GM23338 (cell line): ENCODE measurements around the gene CACNA2D3. TPM values are rescaled to one million over a fixed set of nuclear protein-coding genes. Genes with fewer than 3 reads are reported as not detected.

ENCODE experiments used
- ATAC-seq: fragments of 200-7000 bp; cut with Tn5 transposase; 3 replicates; pipeline ENCODE4 v1.9.1; 2020
- DNase-seq: peaks from one replicate; pipeline ENCODE4 v3.0.0-alpha.2; 2015; ENCODE audit warnings: low spot score
- H2AFZ ChIP-seq: fragments of 200-600 bp; sonication (generic); 2 replicates; pipeline ENCODE4 v1.8.0; 2016; ENCODE audit warnings: antibody characterized with exemption, mild to moderate bottlenecking, moderate library complexity
- H3F3A ChIP-seq: fragments of 200-600 bp; sonication (generic); replicated peaks from 2 replicates; pipeline ENCODE4 v1.8.0; 2017; ENCODE audit warnings: antibody characterized with exemption, mixed run types, low read depth
- H3K27ac ChIP-seq: fragments of 200-600 bp; sonication (generic); 2 replicates; pipeline ENCODE4 v1.6.1; 2016; ENCODE audit warnings: low read depth
- H3K27me3 ChIP-seq: fragments of 200-600 bp; sonication (generic); 2 replicates; pipeline ENCODE4 v1.8.0; 2016; ENCODE audit warnings: mild to moderate bottlenecking, mixed run types, moderate library complexity; ENCODE audit not compliant: insufficient read depth
- H3K36me3 ChIP-seq: fragments of 200-600 bp; sonication (generic); 2 replicates; pipeline ENCODE4 v1.8.0; 2016; ENCODE audit warnings: mild to moderate bottlenecking; ENCODE audit not compliant: insufficient read depth
- H3K4me1 ChIP-seq: fragments of 200-600 bp; sonication (generic); 2 replicates; pipeline ENCODE4 v1.8.0; 2016; ENCODE audit warnings: mild to moderate bottlenecking, moderate library complexity; ENCODE audit not compliant: insufficient read depth
- H3K4me2 ChIP-seq: fragments of 200-600 bp; sonication (generic); 2 replicates; pipeline ENCODE4 v1.7.1; 2017; ENCODE audit warnings: mixed run types
- H3K4me3 ChIP-seq: fragments of 200-600 bp; sonication (generic); 2 replicates; pipeline ENCODE4 v1.6.1; 2016; ENCODE audit warnings: mixed run types
- H3K79me2 ChIP-seq: fragments of 200-600 bp; sonication (generic); replicated peaks from 2 replicates; pipeline ENCODE4 v1.8.0; 2017; ENCODE audit warnings: mild to moderate bottlenecking; ENCODE audit not compliant: insufficient read depth
- H3K9me2 ChIP-seq: fragments of 200-600 bp; sonication (generic); 2 replicates; pipeline ENCODE4 v1.8.0; 2017; ENCODE audit not compliant: insufficient read depth
- H4K20me1 ChIP-seq: fragments of 200-600 bp; sonication (generic); replicated peaks from 2 replicates; pipeline ENCODE4 v1.8.0; 2017; ENCODE audit warnings: mild to moderate bottlenecking; ENCODE audit not compliant: insufficient read depth
- H3K27ac Mint-ChIP-seq: 2 replicates; pipeline ENCODE4 v1.8.0; 2020; ENCODE audit warnings: inconsistent platforms, mild to moderate bottlenecking, moderate library complexity, mixed read lengths
- H3K27me3 Mint-ChIP-seq: 3 replicates; pipeline ENCODE4 v1.8.0; 2022; ENCODE audit warnings: low read depth, mild to moderate bottlenecking, moderate library complexity, mixed read lengths, inconsistent platforms; ENCODE audit not compliant: insufficient read depth, poor library complexity
- H3K36me3 Mint-ChIP-seq: 3 replicates; pipeline ENCODE4 v1.8.0; 2021; ENCODE audit warnings: low read depth, mild to moderate bottlenecking, inconsistent platforms, moderate library complexity, mixed read lengths
- H3K4me1 Mint-ChIP-seq: 3 replicates; pipeline ENCODE4 v1.8.0; 2020; ENCODE audit warnings: mild to moderate bottlenecking, inconsistent platforms, mixed read lengths
- H3K4me3 Mint-ChIP-seq: 3 replicates; pipeline ENCODE4 v1.8.0; 2021; ENCODE audit warnings: moderate library complexity, mild to moderate bottlenecking, inconsistent platforms, mixed read lengths
- H3K9me3 Mint-ChIP-seq: 3 replicates; pipeline ENCODE4 v1.8.0; 2020; ENCODE audit warnings: moderate library complexity, mild to moderate bottlenecking, inconsistent platforms, mixed read lengths
- CREB1 ChIP-seq: fragments of 250-450 bp; sonication (Bioruptor Pico); IDR thresholded peaks from 2 replicates; pipeline ENCODE4 v1.5.0; 2020; ENCODE audit warnings: low read depth, mild to moderate bottlenecking, moderate library complexity
- EZH2phosphoT487 ChIP-seq: fragments of 200-600 bp; sonication (generic); IDR thresholded peaks from one replicate; pipeline ENCODE4 v1.8.1; 2018; ENCODE audit warnings: antibody characterized with exemption; ENCODE audit not compliant: unreplicated experiment
- NANOG ChIP-seq: IDR thresholded peaks from 2 replicates; pipeline ENCODE4 v1.6.1; 2016; ENCODE audit warnings: antibody characterized with exemption, borderline replicate concordance
- POLR2AphosphoS5 ChIP-seq: IDR thresholded peaks from 2 replicates; pipeline ENCODE4 v1.6.1; 2016; ENCODE audit warnings: antibody characterized with exemption, low read depth
- STAT1 ChIP-seq: IDR thresholded peaks from one replicate; pipeline ENCODE4 v1.6.1; 2016; ENCODE audit warnings: antibody characterized with exemption; ENCODE audit not compliant: unreplicated experiment
- polyA plus RNA-seq: library from polyadenylated mRNA; unstranded; fragments of >200 nt; fragmentation: Nextera tagmentation; extraction: Ambion mirVana; gene quantifications from 2 replicates; pipeline ENCODE4 v1.2.1, GENCODE V29; 2016
- total RNA-seq: library from RNA; depleted of rRNA; stranded (reverse); fragments of >200 nt; shearing (Covaris generic); gene quantifications from 2 replicates; pipeline ENCODE4 v1.2.3, GENCODE V29; 2014
- TF ChIP-seq, protein P1 (sequence below): IDR thresholded peaks from one replicate; pipeline ENCODE4 v1.6.1; 2018; ENCODE audit warnings: antibody characterized with exemption; ENCODE audit not compliant: unreplicated experiment
- TF ChIP-seq, protein P2 (sequence below), 2 experiments: fragments of 200-600 bp in 1 of 2; sonication (generic) in 1 of 2; conservative IDR thresholded peaks; 2 replicates each; pipeline versions ENCODE4 v1.5.1 to v1.6.1; 2016 to 2017; ENCODE audit warnings: antibody characterized with exemption in 2 of 2, low read depth in 2 of 2, mild to moderate bottlenecking in 2 of 2, moderate library complexity in 1 of 2
- TF ChIP-seq, protein P3 (sequence below): fragments of 250-450 bp; sonication (Bioruptor Pico); IDR thresholded peaks from 2 replicates; pipeline ENCODE4 v1.5.0; 2020; ENCODE audit warnings: mild to moderate bottlenecking, moderate library complexity

The CACNA2D3 gene
- total and polyA plus RNA-seq, 2 experiments from 2014 or later, result 2.2 to 2.3 TPM

DNA sequence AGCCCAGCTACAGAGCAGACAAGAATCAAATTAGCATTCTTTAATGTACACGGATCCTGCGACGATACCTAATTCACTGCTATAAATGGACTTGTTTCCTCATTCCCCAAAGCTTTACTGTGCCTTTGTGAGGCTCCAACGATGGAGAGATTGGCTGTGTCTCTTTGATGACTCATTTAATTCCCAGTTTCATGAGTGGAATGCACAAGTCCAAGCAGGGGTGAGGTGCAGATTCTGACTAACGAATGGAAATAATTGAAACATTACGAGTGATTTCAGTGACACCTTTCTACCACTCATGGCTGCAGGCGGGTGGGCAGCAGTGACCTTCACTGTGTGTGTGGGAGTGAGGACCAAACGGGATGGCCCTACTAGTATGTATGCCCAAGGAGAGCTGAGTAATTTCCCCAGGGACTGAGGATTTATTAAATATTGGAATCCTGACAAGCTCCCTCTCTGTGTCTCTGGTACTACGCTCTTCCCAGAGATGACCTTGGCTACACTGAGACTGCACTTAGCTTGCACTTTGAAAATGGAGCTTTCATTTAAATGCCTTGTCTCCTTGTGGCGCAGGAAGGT lies 156.7 kb downstream of the CACNA2D3 start (continued):
- TF ChIP-seq, protein P1, sequence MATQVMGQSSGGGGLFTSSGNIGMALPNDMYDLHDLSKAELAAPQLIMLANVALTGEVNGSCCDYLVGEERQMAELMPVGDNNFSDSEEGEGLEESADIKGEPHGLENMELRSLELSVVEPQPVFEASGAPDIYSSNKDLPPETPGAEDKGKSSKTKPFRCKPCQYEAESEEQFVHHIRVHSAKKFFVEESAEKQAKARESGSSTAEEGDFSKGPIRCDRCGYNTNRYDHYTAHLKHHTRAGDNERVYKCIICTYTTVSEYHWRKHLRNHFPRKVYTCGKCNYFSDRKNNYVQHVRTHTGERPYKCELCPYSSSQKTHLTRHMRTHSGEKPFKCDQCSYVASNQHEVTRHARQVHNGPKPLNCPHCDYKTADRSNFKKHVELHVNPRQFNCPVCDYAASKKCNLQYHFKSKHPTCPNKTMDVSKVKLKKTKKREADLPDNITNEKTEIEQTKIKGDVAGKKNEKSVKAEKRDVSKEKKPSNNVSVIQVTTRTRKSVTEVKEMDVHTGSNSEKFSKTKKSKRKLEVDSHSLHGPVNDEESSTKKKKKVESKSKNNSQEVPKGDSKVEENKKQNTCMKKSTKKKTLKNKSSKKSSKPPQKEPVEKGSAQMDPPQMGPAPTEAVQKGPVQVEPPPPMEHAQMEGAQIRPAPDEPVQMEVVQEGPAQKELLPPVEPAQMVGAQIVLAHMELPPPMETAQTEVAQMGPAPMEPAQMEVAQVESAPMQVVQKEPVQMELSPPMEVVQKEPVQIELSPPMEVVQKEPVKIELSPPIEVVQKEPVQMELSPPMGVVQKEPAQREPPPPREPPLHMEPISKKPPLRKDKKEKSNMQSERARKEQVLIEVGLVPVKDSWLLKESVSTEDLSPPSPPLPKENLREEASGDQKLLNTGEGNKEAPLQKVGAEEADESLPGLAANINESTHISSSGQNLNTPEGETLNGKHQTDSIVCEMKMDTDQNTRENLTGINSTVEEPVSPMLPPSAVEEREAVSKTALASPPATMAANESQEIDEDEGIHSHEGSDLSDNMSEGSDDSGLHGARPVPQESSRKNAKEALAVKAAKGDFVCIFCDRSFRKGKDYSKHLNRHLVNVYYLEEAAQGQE, result no peak

DNA sequence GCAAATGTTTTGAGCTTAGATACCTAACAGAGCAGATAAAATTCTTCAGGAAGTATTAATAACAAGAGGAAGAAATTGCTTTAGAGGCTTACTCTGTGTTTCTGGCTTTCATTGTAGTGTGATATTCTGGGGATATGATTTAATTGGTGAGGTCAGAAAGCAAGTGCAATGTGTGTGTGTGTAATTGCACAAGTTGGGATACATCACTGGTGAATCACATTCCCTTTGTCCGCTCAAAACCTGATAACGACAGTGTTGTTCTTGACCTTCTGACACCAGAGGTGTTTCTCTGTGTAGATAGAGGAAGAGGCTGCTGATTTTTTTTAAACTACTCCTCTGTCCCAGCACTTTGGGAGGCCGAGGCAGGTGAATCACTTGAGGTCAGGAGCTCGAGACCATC lies 161.1 kb downstream of the CACNA2D3 start:
- no peak overlapping the region for H3K4me2 ChIP-seq
- DNase-seq, result no peak
- ATAC-seq, result no peak
- H2AFZ ChIP-seq, result no peak overlapping the region
- Mint-ChIP-seq H3K27me3 (no peaks in the 10 kb centered on the region), H3K9me3 (peaks cover 34% of the 10 kb centered on the region), H3K4me3 (no peak overlapping the region), H3K27ac (no peak overlapping the region), H3K4me1 (no peaks in the 10 kb centered on the region), H3K36me3 (peaks cover 11% of the 10 kb centered on the region; the same call in 2 of the 3 replicates)
- no peaks in the 10 kb centered on the region for H4K20me1 ChIP-seq
- H3K9me2 ChIP-seq, result no peaks in the 10 kb centered on the region
- no peaks in the 10 kb centered on the region for H3K79me2 ChIP-seq
- H3K4me3 ChIP-seq, result no peak overlapping the region
- H3K27me3 ChIP-seq, result no peaks in the 10 kb centered on the region
- H3K36me3 ChIP-seq, result peaks cover 4% of the 10 kb centered on the region; the same call in 1 of the 2 replicates
- H3F3A ChIP-seq, result no peaks in the 10 kb centered on the region
- H3K27ac ChIP-seq, result no peak overlapping the region
- H3K4me1 ChIP-seq, result no peaks in the 10 kb centered on the region
- TF ChIP-seq, protein P2, sequence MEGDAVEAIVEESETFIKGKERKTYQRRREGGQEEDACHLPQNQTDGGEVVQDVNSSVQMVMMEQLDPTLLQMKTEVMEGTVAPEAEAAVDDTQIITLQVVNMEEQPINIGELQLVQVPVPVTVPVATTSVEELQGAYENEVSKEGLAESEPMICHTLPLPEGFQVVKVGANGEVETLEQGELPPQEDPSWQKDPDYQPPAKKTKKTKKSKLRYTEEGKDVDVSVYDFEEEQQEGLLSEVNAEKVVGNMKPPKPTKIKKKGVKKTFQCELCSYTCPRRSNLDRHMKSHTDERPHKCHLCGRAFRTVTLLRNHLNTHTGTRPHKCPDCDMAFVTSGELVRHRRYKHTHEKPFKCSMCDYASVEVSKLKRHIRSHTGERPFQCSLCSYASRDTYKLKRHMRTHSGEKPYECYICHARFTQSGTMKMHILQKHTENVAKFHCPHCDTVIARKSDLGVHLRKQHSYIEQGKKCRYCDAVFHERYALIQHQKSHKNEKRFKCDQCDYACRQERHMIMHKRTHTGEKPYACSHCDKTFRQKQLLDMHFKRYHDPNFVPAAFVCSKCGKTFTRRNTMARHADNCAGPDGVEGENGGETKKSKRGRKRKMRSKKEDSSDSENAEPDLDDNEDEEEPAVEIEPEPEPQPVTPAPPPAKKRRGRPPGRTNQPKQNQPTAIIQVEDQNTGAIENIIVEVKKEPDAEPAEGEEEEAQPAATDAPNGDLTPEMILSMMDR (conservative IDR thresholded peaks at IDR 0.05; ENCODE audit: low read depth in 2 of 2), result no peak
- TF ChIP-seq CREB1 (no peak), STAT1 (no peak), EZH2phosphoT487 (no peak), POLR2AphosphoS5 (no peak), NANOG (no peak)
- TF ChIP-seq, protein P3, sequence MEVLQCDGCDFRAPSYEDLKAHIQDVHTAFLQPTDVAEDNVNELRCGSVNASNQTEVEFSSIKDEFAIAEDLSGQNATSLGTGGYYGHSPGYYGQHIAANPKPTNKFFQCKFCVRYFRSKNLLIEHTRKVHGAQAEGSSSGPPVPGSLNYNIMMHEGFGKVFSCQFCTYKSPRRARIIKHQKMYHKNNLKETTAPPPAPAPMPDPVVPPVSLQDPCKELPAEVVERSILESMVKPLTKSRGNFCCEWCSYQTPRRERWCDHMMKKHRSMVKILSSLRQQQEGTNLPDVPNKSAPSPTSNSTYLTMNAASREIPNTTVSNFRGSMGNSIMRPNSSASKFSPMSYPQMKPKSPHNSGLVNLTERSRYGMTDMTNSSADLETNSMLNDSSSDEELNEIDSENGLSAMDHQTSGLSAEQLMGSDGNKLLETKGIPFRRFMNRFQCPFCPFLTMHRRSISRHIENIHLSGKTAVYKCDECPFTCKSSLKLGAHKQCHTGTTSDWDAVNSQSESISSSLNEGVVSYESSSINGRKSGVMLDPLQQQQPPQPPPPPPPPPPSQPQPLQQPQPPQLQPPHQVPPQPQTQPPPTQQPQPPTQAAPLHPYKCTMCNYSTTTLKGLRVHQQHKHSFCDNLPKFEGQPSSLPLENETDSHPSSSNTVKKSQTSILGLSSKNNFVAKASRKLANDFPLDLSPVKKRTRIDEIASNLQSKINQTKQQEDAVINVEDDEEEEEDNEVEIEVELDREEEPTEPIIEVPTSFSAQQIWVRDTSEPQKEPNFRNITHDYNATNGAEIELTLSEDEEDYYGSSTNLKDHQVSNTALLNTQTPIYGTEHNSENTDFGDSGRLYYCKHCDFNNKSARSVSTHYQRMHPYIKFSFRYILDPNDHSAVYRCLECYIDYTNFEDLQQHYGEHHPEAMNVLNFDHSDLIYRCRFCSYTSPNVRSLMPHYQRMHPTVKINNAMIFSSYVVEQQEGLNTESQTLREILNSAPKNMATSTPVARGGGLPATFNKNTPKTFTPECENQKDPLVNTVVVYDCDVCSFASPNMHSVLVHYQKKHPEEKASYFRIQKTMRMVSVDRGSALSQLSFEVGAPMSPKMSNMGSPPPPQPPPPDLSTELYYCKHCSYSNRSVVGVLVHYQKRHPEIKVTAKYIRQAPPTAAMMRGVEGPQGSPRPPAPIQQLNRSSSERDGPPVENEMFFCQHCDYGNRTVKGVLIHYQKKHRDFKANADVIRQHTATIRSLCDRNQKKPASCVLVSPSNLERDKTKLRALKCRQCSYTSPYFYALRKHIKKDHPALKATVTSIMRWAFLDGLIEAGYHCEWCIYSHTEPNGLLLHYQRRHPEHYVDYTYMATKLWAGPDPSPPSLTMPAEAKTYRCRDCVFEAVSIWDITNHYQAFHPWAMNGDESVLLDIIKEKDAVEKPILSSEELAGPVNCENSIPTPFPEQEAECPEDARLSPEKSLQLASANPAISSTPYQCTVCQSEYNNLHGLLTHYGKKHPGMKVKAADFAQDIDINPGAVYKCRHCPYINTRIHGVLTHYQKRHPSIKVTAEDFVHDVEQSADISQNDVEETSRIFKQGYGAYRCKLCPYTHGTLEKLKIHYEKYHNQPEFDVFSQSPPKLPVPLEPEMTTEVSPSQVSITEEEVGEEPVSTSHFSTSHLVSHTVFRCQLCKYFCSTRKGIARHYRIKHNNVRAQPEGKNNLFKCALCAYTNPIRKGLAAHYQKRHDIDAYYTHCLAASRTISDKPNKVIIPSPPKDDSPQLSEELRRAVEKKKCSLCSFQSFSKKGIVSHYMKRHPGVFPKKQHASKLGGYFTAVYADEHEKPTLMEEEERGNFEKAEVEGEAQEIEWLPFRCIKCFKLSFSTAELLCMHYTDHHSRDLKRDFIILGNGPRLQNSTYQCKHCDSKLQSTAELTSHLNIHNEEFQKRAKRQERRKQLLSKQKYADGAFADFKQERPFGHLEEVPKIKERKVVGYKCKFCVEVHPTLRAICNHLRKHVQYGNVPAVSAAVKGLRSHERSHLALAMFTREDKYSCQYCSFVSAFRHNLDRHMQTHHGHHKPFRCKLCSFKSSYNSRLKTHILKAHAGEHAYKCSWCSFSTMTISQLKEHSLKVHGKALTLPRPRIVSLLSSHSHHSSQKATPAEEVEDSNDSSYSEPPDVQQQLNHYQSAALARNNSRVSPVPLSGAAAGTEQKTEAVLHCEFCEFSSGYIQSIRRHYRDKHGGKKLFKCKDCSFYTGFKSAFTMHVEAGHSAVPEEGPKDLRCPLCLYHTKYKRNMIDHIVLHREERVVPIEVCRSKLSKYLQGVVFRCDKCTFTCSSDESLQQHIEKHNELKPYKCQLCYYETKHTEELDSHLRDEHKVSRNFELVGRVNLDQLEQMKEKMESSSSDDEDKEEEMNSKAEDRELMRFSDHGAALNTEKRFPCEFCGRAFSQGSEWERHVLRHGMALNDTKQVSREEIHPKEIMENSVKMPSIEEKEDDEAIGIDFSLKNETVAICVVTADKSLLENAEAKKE (CRISPR knock-in tag), result no peak
- TF ChIP-seq, protein P1, result no peak
